CD4-positive, alpha-beta T cell treated with Interleukin-4 for 4 hours (primary cell): ENCODE data around the gene NOS2.
"Not testable (repeated sequence)": the region's sequence is repeated elsewhere in the genome, so short reads cannot be mapped to it uniquely, and the experiment has no call there.

Source experiments
- DNase-seq: peaks from one replicate; pipeline ENCODE4 v3.0.0-alpha.2; 2020

NOS2 gene

DNA sequence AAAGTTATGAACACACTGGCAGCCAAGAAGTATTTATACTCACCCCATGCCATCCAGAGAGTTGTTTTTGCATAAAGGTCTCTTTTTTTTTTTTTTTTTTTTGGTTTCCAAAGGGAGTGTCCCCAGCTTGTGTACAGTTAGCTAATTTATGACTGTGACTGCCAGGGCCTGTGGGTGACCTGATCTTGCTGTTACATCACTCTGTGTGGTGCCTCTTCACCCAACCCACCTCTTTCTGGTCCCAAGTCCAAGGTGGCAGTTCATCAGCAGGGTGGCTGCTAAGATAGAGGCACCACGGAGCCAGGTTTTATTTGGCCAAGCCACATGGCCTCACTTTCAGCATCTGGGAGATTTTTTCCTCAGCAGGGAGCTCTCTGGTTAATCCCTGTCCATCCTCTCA, at the start of gene NOS2:
Gene NOS2, minus strand, starts transcription at position 8 of the 400 bp plus-strand sequence. CDS start 1,720 bp downstream, outside the sequence.
- no peak for DNase-seq

- no peak for DNase-seq
These were observed 49.3 kb upstream of the NOS2 start for GRCh38 chr17:27849474-27850185.

DNA sequence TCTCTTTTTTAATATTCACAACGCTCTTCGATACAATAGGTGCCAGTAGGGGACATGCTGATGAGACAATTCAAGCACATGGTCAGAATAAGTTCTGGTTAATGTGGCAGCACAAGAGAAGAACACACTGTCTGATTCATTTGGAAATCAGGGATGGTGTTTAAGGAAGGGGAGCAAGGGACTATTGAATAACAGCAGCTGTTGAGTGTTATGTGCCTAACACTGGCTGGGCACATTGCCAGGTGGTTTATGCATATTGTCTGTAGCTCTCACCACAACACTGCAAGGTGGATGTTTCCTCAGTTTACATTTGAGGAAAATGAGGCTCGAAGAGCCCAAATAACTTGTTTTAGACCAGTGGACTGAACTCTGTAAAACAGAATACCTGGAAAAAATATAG, 48.6 kb upstream of the NOS2 start:
- DNase-seq, result no peak

- not testable (repeated sequence) for DNase-seq
These were observed 46.5 kb upstream of the NOS2 start for GRCh38 chr17:27846808-27847307.

DNA sequence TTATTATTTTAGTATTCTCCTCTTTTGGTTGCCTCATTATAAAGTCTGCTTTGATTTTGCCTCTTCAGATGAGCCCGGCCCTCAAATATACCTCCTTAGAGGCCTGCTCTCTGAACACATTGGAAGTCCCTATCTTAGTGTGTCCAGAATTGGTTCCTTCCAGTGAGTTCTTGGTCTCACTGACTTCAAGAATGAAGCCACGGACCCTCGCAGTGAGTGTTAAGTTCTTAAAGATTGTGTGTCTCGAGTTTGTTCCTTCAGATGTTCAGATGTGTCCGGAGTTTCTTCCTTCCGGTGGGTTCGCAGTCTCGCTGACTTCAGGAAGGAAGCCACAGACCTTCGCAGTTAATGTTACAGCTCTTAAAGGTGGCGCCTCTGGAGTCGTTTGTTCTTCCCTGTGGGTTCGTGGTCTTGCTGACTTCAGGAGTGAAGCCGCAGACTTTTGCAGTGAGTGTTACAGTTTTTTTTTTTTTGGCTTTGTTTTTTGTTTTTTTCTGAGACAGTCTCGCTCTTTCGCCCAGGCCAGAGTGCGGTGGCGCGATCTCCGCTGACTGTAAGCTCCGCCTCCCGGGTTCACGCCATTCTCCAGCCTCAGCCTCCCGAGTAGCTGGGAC, 45.8 kb upstream of the NOS2 start:
- DNase-seq, result peak; percentile 38

- no peak for DNase-seq
These were observed 45.1 kb upstream of the NOS2 start for GRCh38 chr17:27845264-27846041.

- no peak for DNase-seq
These were observed 40.4 kb upstream of the NOS2 start for GRCh38 chr17:27840688-27841087.

DNA sequence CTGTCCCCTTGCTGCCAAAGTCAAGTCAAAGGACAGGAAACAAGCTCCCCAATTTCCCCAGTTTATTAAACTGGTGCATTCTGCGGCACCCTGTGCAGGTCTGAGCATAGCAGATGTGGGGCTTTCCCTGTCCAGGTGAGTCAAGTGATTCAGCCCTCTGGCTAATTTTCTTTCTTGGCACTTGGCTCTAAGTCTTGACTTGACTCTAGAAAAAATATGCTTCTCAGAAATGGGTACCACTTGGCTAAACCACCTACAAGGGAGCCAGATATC, 40.0 kb upstream of the NOS2 start:
- DNase-seq, result not testable (repeated sequence)

DNA sequence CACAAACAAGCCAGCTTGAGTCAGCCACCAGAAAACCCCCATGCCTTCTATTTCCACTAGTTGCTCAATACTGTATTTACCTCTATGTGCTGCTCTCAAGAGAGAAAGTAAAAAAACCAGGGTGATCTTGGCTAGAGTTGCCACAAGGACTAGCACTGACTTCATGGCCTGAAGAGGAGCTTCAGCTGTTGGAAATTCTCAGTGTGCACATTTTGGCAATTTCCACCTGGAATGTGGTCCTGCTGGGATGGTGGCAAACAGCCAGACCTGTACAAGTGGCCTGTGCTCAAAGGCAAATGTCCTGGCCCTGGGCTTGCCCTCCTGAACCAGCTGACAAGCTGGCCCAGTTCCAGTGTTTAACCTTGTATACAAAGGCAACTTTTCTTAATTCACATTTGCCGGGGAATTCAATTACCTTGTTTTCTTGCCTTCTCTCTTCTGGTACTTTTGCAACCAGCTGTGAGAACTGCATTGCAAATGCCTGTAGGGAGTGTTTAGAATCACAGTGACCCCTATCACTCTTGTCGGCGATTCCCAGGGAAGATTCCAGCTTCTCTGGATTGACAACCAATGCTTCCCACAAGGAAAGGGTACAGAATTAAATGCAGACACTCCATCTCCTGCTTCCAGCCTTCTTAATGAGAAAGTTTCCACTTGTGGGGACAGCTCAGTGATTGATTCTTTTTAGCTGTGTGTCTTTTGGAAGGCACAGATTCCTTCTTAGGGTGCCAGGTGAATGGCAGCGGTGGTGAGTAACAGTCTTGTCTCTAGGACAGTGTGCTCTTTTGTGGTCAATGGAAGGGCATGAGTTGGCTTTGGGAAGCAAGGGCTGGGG, 39.5 kb upstream of the NOS2 start:
- not testable (repeated sequence) for DNase-seq

- DNase-seq, result not testable (repeated sequence)
These were observed 38.3 kb upstream of the NOS2 start for GRCh38 chr17:27838607-27839006.

DNA sequence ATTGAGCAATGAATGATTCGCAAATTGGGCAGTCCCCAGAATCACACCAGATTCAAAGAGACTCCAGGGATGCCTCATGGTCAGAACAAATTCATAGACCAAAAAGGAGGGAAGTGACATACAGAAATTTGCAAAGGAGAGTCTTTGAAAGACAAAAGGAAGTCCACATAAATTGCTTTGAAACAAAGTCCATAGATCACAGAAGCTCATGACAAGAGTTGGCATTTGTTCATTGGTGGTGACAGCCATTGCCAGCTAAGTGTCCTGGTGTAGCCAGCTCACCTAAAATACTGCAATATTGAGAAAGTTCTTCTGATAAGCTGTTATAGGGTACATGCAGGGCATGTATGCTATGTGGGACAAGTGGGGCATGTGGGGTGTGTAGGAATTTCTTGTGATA, 37.4 kb upstream of the NOS2 start:
- not testable (repeated sequence) for DNase-seq

DNA sequence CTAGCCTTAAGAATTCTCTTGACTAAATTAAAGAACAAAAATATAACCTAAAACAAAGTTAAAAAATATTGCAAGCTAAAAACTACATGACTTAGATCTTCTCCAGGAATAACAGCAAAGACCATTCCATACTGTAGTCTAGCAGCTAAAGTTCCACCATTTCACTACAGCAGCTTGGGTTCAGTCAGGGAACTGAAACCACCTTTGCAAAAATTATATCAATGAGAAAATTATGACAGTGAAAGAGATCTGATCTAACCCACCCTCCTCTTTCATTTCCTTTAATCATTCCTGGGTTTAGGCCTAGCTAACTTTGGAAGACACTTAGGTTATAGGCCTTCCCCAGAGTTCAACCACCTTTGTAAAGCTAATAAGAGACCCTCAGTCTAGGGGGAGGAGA, 36.3 kb upstream of the NOS2 start:
- DNase-seq, result no peak

- no peak for DNase-seq
These were observed 34.2 kb upstream of the NOS2 start for GRCh38 chr17:27834571-27834970.

GRCh38 chr17:27832831-27833230, 32.5 kb upstream of the NOS2 start:
- DNase-seq, result no peak

- DNase-seq, result not testable (repeated sequence)
These were observed 29.6 kb upstream of the NOS2 start for GRCh38 chr17:27829888-27830287.

DNA sequence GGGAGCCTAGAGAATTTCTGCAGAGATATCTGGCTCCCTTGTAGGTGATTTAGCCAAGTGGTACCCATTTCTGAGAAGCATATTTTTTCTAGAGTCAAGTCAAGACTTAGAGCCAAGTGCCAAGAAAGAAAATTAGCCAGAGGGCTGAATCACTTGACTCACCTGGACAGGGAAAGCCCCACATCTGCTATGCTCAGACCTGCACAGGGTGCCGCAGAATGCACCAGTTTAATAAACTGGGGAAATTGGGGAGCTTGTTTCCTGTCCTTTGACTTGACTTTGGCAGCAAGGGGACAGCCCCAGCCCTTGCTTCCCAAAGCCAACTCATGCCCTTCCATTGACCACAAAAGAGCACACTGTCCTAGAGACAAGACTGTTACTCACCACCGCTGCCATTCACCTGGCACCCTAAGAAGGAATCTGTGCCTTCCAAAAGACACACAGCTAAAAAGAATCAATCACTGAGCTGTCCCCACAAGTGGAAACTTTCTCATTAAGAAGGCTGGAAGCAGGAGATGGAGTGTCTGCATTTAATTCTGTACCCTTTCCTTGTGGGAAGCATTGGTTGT, 28.9 kb upstream of the NOS2 start:
- DNase-seq, result not testable (repeated sequence)

DNA sequence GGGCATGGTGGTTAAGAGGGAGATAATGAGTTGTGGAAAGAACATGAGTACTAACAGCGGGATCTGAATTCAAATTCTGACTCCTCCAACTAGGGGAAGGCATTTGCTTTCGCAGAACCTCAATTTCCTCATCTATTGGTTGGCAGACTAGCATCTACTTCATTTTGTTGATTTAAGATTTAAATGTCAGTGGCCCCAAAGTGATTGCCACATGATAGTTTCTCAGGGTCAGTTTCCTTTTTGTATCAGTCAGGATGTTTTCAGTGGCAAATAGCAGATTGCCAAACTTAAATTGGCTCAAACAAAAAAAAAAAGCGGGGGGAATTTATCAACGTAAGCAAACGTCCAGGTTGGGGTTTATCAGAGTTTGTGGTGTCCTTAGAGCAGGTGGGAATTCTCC, 25.1 kb upstream of the NOS2 start:
- DNase-seq, result no peak

DNA sequence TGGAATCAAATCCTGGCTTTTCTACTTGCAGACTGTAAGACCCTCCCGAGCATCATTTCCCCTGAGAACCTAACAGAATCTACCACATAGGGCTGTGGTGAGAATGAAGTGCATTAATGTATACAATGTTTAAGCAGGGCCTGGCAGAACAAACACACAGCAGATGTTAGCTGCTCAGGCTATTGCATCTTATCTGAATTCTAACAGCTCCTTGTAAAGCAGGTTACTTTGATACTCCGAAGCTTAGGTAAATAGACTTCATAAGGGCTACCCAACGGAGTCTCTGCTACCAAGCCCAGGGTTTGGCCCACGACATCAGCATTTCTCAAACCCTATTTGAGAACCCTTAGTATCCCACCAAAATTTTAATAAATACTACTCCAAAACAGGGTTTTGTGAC, 24.4 kb upstream of the NOS2 start:
- no peak for DNase-seq

DNA sequence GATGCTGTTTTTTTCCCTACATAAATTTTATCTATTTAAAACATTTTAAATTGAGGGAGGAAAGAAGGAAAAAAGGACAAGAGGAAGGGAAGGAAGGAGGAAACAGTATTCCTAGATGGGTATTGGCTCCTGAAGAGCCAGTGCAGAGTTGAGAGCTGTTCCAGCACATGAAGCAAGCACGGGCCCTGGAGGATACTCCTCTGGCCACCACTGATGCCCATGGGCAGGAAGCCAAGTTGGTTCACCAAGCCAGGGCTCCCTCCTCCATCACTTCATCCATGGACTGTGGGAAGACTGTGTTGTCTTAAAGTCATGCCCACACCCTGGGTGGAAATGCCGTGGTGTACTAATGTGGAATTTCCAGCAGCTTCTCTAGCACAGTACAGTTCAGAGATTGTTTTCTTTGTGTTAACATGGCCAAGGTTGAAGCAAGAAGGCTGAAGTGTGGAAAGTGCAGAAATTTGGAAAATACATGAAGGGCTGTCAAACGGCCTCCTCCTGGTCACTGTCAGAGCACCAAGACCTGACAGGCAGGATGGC, 23.9 kb upstream of the NOS2 start:
- no peak for DNase-seq

DNA sequence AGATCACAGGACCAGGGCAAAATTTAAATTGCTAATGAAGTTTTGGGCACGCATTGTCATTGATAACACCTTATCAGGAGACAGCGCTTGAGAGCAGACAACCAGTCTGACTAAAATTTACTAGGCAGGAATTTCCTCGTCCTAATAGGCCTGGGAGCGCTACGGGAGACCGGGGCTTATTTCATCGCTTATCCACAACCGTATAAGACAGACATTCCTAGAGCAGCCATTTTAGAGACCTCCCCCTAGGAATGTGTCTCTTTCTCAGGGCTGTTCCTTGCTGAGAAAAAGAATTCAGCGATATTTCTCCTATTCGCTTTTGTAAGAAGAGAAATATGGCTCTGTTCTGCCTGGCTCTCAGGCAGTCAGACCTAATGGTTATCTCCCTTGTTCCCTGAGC, 21.8 kb upstream of the NOS2 start:
- not testable (repeated sequence) for DNase-seq

GRCh38 chr17:27821318-27821717, 21.0 kb upstream of the NOS2 start:
- DNase-seq, result no peak

- DNase-seq, result no peak
These were observed 18.8 kb upstream of the NOS2 start for GRCh38 chr17:27819145-27819544.
